OCI-LY7 (cell line): ENCODE data around the gene DNAJB1.

ENCODE experiments used
- EZH2phosphoT487 ChIP-seq: fragments of 200-600 bp; sonication (generic); IDR thresholded peaks from 2 replicates; pipeline ENCODE4 v1.6.1; 2018; ENCODE audit warnings: low read depth, borderline replicate concordance, mild to moderate bottlenecking, mixed run types, antibody characterized with exemption, low read length, moderate library complexity, mixed read lengths
- TF ChIP-seq, protein P1 (sequence below): fragments of 200-600 bp; sonication (generic); conservative IDR thresholded peaks from 2 replicates; pipeline ENCODE4 v1.5.1; 2014; ENCODE audit warnings: mild to moderate bottlenecking, antibody characterized with exemption, low read length, moderate library complexity, mixed read lengths

DNA sequence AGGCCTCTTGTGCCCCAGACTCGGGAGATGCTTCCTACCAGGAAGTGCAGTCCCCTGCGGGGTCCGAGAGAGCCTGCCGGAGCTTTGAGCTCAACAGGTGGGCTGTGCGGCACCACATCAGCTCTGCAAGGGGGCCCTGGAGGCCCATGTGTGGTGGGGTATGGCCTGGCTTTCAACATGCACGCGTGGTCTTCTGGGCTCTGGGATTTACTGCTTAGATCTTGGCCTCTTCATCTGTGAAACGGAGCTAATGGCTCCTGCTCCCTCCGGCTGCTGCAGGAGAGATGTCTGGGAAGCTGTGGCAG, 35.7 kb upstream of the DNAJB1 start:
- no peak for TF ChIP-seq EZH2phosphoT487
- TF ChIP-seq, protein P1, sequence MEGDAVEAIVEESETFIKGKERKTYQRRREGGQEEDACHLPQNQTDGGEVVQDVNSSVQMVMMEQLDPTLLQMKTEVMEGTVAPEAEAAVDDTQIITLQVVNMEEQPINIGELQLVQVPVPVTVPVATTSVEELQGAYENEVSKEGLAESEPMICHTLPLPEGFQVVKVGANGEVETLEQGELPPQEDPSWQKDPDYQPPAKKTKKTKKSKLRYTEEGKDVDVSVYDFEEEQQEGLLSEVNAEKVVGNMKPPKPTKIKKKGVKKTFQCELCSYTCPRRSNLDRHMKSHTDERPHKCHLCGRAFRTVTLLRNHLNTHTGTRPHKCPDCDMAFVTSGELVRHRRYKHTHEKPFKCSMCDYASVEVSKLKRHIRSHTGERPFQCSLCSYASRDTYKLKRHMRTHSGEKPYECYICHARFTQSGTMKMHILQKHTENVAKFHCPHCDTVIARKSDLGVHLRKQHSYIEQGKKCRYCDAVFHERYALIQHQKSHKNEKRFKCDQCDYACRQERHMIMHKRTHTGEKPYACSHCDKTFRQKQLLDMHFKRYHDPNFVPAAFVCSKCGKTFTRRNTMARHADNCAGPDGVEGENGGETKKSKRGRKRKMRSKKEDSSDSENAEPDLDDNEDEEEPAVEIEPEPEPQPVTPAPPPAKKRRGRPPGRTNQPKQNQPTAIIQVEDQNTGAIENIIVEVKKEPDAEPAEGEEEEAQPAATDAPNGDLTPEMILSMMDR = no peak
